Measurements from ENCODE around the gene CCL14.
"Not testable (repeated sequence)": the region's sequence is repeated elsewhere in the genome, so short reads cannot be mapped to it uniquely, and the experiment has no call there.

CCL14 gene

GRCh38 chr17:36001862-36002603, 15.5 kb upstream of the CCL14 start:
- peaks cover 8% of the 10 kb centered on the region for H3K4me1 Mint-ChIP-seq (ENCODE audit: low read depth)
- no peak overlapping the region for H3K27ac Mint-ChIP-seq
- H3K4me3 Mint-ChIP-seq, result no peak overlapping the region
- no peaks in the 10 kb centered on the region for H3K9me3 Mint-ChIP-seq (ENCODE audit: low read depth)
- no peaks in the 10 kb centered on the region for H3K36me3 Mint-ChIP-seq
- H3K27me3 Mint-ChIP-seq, result no peaks in the 10 kb centered on the region

DNA sequence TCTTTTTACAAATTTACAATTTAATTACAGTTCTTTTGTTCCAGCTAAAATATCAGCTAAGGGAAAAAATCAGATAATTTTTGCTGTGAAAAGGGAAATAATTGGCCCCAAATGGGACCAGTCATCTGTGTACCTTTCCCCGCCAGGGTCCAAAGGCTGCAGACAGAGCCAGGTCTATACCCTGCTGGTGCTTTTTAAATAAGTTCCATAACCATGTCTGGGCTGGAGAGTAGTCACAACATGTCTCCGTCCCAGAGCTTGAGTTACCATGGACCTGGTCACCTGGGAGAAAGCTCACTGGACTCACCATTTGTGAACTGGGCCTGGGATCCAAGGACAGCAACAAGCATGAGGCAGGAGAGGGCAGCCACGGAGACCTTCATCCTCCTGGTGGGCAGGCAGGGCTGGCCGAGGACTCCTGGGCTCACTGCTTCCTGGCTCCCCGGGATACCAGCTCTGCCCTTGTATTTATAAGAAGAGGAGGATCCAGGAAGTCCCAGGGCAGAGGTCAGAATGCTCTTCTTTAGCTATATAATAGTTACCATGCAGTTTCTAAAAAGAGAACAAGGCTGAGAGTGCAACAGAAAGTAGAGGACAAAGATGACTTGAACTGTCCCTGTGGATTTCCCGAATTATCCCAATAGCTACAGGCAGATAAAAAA, 14.7 kb upstream of the CCL14 start, which contains the start of gene CCL15:
TSS of gene CCL15 (minus strand) at position 444 of the 662 bp plus-strand sequence. CDS start at position 383, 61 bp downstream.
- no peak within 1 kb of the TSS for H3K27ac Mint-ChIP-seq
- H3K27me3 Mint-ChIP-seq, result no peaks in the 10 kb centered on the region
- H3K4me3 Mint-ChIP-seq, result no peak within 1 kb of the TSS
- H3K4me1 Mint-ChIP-seq (ENCODE audit: low read depth), result peaks cover 8% of the 10 kb centered on the region
- H3K9me3 Mint-ChIP-seq (ENCODE audit: low read depth), result no peaks in the 10 kb centered on the region
- H3K36me3 Mint-ChIP-seq, result no peaks in the 10 kb centered on the region

DNA sequence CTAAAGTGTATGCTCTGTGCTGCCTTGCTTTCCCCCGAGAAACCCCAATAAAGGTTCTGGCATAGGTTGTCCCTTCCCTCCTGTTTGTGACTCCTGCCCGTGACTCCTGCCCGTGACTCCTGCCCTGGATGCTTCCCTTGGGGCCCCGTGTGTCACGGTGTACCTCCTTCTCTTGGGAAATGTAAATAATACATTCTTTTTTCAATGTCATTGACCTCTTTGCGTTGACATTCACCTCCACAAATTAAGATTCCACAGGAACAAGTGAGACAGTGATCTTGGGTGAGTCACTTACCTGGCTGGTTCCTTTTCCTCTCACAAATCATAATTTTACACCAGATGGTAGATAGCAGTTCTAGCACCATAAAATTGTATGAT, 14.2 kb upstream of the CCL14 start:
- Mint-ChIP-seq H3K27ac (no peak overlapping the region), H3K4me1 (ENCODE audit: low read depth) (peaks cover 8% of the 10 kb centered on the region)

GRCh38 chr17:35998756-35999155, 12.2 kb upstream of the CCL14 start:
- H3K27me3 Mint-ChIP-seq, result no peaks in the 10 kb centered on the region
- no peaks in the 10 kb centered on the region for H3K9me3 Mint-ChIP-seq (ENCODE audit: low read depth)
- H3K36me3 Mint-ChIP-seq, result no peaks in the 10 kb centered on the region
- H3K27ac Mint-ChIP-seq, result no peak overlapping the region
- no peaks in the 10 kb centered on the region for H3K4me1 Mint-ChIP-seq (ENCODE audit: low read depth)
- H3K4me3 Mint-ChIP-seq, result no peak overlapping the region

More for the DNA sequence above, 14.2 kb upstream of the CCL14 start:
- no peaks in the 10 kb centered on the region for H3K36me3 Mint-ChIP-seq
- H3K4me3 Mint-ChIP-seq, result no peak overlapping the region
- no peaks in the 10 kb centered on the region for H3K9me3 Mint-ChIP-seq (ENCODE audit: low read depth)
- H3K27me3 Mint-ChIP-seq, result no peaks in the 10 kb centered on the region

- Mint-ChIP-seq H3K27me3 (no peaks in the 10 kb centered on the region), H3K4me1 (ENCODE audit: low read depth) (no peaks in the 10 kb centered on the region), H3K36me3 (no peaks in the 10 kb centered on the region), H3K4me3 (no peak overlapping the region), H3K27ac (no peak overlapping the region), H3K9me3 (ENCODE audit: low read depth) (no peaks in the 10 kb centered on the region)
Observed at GRCh38 chr17:35998018-35998545, 11.6 kb upstream of the CCL14 start.

GRCh38 chr17:35995346-35995745, 8.8 kb upstream of the CCL14 start:
- H3K4me1 Mint-ChIP-seq (ENCODE audit: low read depth); H3K4me3 Mint-ChIP-seq; H3K9me3 Mint-ChIP-seq (ENCODE audit: low read depth); H3K27ac Mint-ChIP-seq; H3K27me3 Mint-ChIP-seq; H3K36me3 Mint-ChIP-seq: not testable (repeated sequence)

DNA sequence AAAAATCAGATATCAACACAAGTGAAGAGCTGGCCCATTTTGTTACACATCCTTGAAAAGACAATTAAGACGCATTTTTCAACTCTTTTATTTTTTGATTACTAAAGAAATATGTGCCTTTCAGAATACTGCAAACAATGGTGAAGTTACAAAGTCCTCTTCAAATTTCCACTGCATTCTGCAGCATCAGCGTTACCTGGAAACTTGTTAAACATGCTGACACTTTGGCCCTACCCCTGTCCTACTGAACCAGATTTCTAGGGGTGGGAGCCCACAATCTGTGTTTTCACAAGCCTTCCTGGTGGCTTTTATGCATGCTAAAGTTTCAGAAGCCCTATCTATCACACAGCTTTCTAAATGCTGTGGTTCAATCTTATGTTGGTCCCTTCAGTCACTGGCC, 4.5 kb upstream of the CCL14 start:
- no peak overlapping the region for H3K4me3 Mint-ChIP-seq
- H3K36me3 Mint-ChIP-seq, result peaks cover 4% of the 10 kb centered on the region
- H3K27ac Mint-ChIP-seq, result no peak overlapping the region
- H3K4me1 Mint-ChIP-seq (ENCODE audit: low read depth), result no peaks in the 10 kb centered on the region
- H3K27me3 Mint-ChIP-seq, result peaks cover 3% of the 10 kb centered on the region
- H3K9me3 Mint-ChIP-seq (ENCODE audit: low read depth), result peaks cover 5% of the 10 kb centered on the region

DNA sequence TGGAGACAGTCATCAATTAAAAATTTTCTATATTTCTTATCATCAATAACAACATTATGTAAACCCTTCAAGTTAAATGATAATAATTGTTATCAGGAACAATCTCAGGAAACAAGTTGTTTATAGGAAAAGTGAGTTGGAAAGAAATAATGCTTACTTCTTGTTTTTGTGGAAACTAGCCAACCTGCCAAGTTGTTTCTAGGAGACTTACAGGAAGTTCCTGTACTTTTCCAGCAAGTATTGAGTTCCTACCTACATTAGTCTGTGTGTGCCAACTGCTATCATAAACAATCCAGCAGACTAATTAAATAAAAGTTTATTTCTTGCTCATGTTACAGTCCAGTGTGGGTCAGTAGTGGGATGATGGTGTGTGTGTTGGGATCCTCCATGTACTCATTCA, 1.6 kb upstream of the CCL14 start:
- no peaks in the 10 kb centered on the region for H3K4me1 Mint-ChIP-seq (ENCODE audit: low read depth)
- H3K27ac Mint-ChIP-seq, result no peak overlapping the region
- peaks cover 5% of the 10 kb centered on the region for H3K9me3 Mint-ChIP-seq (ENCODE audit: low read depth)
- peaks cover 3% of the 10 kb centered on the region for H3K27me3 Mint-ChIP-seq
- no peak overlapping the region for H3K4me3 Mint-ChIP-seq
- H3K36me3 Mint-ChIP-seq, result peaks cover 4% of the 10 kb centered on the region

DNA sequence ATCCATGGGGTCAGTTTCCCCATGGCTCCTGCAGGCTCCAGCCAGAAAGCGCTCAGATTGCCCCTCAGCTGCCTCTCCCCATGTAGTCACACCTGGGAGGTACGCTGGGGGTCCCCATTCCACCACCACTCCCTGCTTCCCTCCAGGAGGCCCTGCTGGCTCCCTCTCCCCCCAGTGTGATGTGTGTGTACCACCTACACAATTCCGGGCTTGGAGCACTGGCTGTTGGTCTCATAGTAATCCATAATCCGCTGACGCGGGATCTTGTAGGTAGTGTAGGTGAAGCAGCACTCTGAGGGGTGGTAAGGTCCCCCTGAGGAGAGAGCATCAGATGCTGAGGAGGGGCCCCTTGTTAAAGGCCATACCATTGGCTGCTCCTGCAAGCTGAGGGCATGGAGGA, 2.4 kb downstream of the CCL14 start:
- Mint-ChIP-seq H3K27ac (no peak overlapping the region), H3K9me3 (ENCODE audit: low read depth) (peaks cover 5% of the 10 kb centered on the region), H3K27me3 (peaks cover 2% of the 10 kb centered on the region), H3K4me1 (ENCODE audit: low read depth) (no peaks in the 10 kb centered on the region), H3K36me3 (peaks cover 7% of the 10 kb centered on the region), H3K4me3 (no peak overlapping the region)

DNA sequence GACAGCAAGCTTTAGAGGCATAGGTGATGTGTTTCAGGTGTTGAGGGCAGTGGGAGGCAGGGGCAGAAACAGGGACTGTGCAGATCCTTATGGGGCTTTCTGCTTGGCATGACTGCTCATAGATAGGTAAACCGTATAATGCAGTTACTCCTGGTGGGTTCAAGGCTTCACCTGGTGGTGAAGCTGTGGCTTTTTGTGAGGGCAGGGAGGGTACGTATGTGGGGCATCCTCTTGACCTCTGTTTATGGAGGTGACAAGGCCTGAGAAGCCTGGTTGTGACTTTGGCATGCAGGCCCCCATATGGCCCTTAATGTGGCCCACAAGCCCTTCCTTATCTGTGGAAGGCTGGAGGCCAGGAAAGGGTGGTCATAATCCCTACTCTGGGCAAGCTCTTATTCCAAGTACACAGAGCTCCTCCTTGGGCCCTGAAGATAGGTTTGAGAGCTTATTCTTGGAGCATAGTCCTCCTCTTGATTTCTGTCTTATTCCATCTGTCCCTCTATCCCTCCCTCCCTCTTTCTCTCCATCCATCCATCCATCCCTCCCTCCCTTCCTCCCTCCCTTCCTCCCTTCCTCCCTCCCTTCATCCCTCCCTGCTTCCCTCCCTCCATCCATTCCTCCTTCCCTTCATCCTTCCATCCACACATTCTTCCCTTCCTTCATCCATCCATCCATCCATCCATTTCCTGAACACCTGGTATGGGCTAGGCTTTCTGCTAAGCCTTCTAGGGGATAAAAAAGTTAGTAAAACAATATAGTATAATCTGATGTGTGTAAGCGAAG, 3.9 kb downstream of the CCL14 start:
- no peaks in the 10 kb centered on the region for H3K4me1 Mint-ChIP-seq (ENCODE audit: low read depth)
- H3K36me3 Mint-ChIP-seq, result peaks cover 3% of the 10 kb centered on the region
- no peak overlapping the region for H3K4me3 Mint-ChIP-seq
- H3K27ac Mint-ChIP-seq, result no peak overlapping the region
- peaks cover 7% of the 10 kb centered on the region for H3K27me3 Mint-ChIP-seq
- no peaks in the 10 kb centered on the region for H3K9me3 Mint-ChIP-seq (ENCODE audit: low read depth)

DNA sequence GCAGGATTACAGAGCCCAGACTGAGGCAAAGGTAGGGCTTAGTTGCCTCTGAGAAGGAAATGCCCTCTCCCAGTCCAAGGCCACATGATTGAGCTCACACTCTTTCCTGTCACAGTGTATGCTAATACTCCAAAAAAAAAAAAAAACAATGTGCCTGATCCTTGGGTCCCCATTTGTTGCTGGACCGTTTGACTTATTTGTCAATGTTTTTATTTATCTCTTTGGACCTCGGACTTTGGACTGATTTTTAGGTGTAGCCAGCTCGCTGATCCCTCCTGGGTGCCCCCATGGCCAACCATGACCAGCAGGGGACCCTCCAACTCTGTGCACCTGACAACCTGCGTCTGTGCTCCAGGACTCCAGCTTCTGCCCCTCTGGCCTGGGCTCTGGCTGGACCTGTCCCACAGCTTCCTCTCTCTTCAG, 4.6 kb downstream of the CCL14 start:
- peaks cover 3% of the 10 kb centered on the region for H3K36me3 Mint-ChIP-seq
- peaks cover 7% of the 10 kb centered on the region for H3K27me3 Mint-ChIP-seq
- H3K4me3 Mint-ChIP-seq, result no peak overlapping the region
- H3K27ac Mint-ChIP-seq, result no peak overlapping the region
- H3K9me3 Mint-ChIP-seq (ENCODE audit: low read depth), result no peaks in the 10 kb centered on the region
- H3K4me1 Mint-ChIP-seq (ENCODE audit: low read depth), result no peaks in the 10 kb centered on the region

GRCh38 chr17:35981246-35981645, 5.3 kb downstream of the CCL14 start, which contains the start of gene CCL16:
Gene CCL16, minus strand, starts transcription at chr17:35981497. Its CDS starts 77 bp downstream, at chr17:35981420.
- H3K27me3 Mint-ChIP-seq, result peaks cover 11% of the 10 kb centered on the region
- H3K4me1 Mint-ChIP-seq (ENCODE audit: low read depth), result no peaks in the 10 kb centered on the region
- no peaks in the 10 kb centered on the region for H3K9me3 Mint-ChIP-seq (ENCODE audit: low read depth)
- peaks cover 3% of the 10 kb centered on the region for H3K36me3 Mint-ChIP-seq
- H3K4me3 Mint-ChIP-seq, result no peak within 1 kb of the TSS
- no peak within 1 kb of the TSS for H3K27ac Mint-ChIP-seq

GRCh38 chr17:35978346-35978745, 8.2 kb downstream of the CCL14 start:
- Mint-ChIP-seq H3K4me3 (no peak overlapping the region), H3K36me3 (peaks cover 3% of the 10 kb centered on the region), H3K4me1 (ENCODE audit: low read depth) (no peaks in the 10 kb centered on the region), H3K27me3 (peaks cover 11% of the 10 kb centered on the region), H3K9me3 (ENCODE audit: low read depth) (no peaks in the 10 kb centered on the region), H3K27ac (no peak overlapping the region)

- H3K4me3 Mint-ChIP-seq, result no peak overlapping the region
- H3K27ac Mint-ChIP-seq, result no peak overlapping the region
Observed at GRCh38 chr17:35977509-35977908, 9.0 kb downstream of the CCL14 start.

More at GRCh38 chr17:35977509-35977908, 9.0 kb downstream of the CCL14 start:
- no peaks in the 10 kb centered on the region for H3K9me3 Mint-ChIP-seq (ENCODE audit: low read depth)
- H3K27me3 Mint-ChIP-seq, result peaks cover 11% of the 10 kb centered on the region
- peaks cover 3% of the 10 kb centered on the region for H3K36me3 Mint-ChIP-seq
- no peaks in the 10 kb centered on the region for H3K4me1 Mint-ChIP-seq (ENCODE audit: low read depth)
